Heart left ventricle (tissue), 13 donors: ENCODE measurements around the gene EFNA5.

Experiments
- CTCF ChIP-seq, 12 donors: fragments of 200-600 bp; sonication (generic) in 4 of 12; IDR thresholded peaks; one replicate each; pipeline versions ENCODE4 v1.5.0 to v1.8.0; 2018 to 2022; ENCODE audit warnings: antibody characterized with exemption in 12 of 12, mild to moderate bottlenecking in 5 of 12
- POLR2A ChIP-seq, 2 donors: fragments of 450-650 bp; IDR thresholded peaks; one replicate each; pipeline ENCODE4 v1.6.1; 2017; ENCODE audit warnings: antibody characterized with exemption in 2 of 2, mild to moderate bottlenecking in 2 of 2, moderate library complexity in 2 of 2
- donor health status: ischemic (EF 13 %, LVEDD 7.1; RV severe dilation, severe dysfunction).
- donor health status: DM: no; HTN: yes; CAD: no.
- donor health status: DM: no; HTN: no; CAD: no.
- donor health status: ischemic (EF 25% LVEDD 6.9; RV normal size, moderate dysfunction).
- donor health status: ischemic (EF 25% LVEDD 5.7; RV mildly dilated, moderate dysfunction).
- donor health status: ischemic (EF 35%, LVEDD 5.7; RV mildly dilated, moderate dysfunction).
- donor health status: nonischemic (EF 11% LVEDD 7.7; RV severe dilation, severe dysfunction).
- donor health status: DM: yes; HTN: yes; CAD: no.
- donor health status: PGD.
- donor health status: ischemic (EF 29% LVEDD 5.4; RV normal size, mild dysfunction).
- donor health status: nonischemic (EF 23%, LVEDD 6.1; RV moderate dilation, normal function).

- TF ChIP-seq CTCF (IDR thresholded peaks at IDR 0.05) (no peak), POLR2A (IDR thresholded peaks at IDR 0.05) (no peak)
These were observed 93.3 kb downstream of the EFNA5 start for GRCh38 chr5:107577394-107577950.
